BLaER1 (cell line): ENCODE data around the gene NAIF1.
A peak's percentile ranks its signal among the peaks of the same experiment; 100 is the strongest.
"Not testable (repeated sequence)": the region's sequence is repeated elsewhere in the genome, so short reads cannot be mapped to it uniquely, and the experiment has no call there.

Source experiments
- H3K27ac ChIP-seq: shearing (Covaris generic); formaldehyde crosslinking; 2 replicates; pipeline ENCODE4 v1.8.1; 2022
- H3K27me3 ChIP-seq: shearing (Covaris generic); formaldehyde crosslinking; 2 replicates; pipeline ENCODE4 v1.8.1; 2022
- H3K36me3 ChIP-seq: shearing (Covaris generic); formaldehyde crosslinking; 2 replicates; pipeline ENCODE4 v1.8.1; 2022
- H3K4me1 ChIP-seq: shearing (Covaris generic); formaldehyde crosslinking; 2 replicates; pipeline ENCODE4 v1.8.1; 2022
- H3K4me2 ChIP-seq: shearing (Covaris generic); formaldehyde crosslinking; 2 replicates; pipeline ENCODE4 v1.8.1; 2022
- H3K4me3 ChIP-seq: shearing (Covaris generic); formaldehyde crosslinking; 2 replicates; pipeline ENCODE4 v1.8.1; 2022
- H3K9ac ChIP-seq: shearing (Covaris generic); formaldehyde crosslinking; 2 replicates; pipeline ENCODE4 v1.8.1; 2022
- H3K9me3 ChIP-seq: shearing (Covaris generic); formaldehyde crosslinking; 2 replicates; pipeline ENCODE4 v1.8.1; 2022
- H4K20me1 ChIP-seq: shearing (Covaris generic); formaldehyde crosslinking; 2 replicates; pipeline ENCODE4 v1.8.1; 2022
- Cebpa-rat ChIP-seq: shearing (Covaris generic); IDR thresholded peaks from 2 replicates; pipeline ENCODE4 v1.8.1; 2022

NAIF1 gene

DNA sequence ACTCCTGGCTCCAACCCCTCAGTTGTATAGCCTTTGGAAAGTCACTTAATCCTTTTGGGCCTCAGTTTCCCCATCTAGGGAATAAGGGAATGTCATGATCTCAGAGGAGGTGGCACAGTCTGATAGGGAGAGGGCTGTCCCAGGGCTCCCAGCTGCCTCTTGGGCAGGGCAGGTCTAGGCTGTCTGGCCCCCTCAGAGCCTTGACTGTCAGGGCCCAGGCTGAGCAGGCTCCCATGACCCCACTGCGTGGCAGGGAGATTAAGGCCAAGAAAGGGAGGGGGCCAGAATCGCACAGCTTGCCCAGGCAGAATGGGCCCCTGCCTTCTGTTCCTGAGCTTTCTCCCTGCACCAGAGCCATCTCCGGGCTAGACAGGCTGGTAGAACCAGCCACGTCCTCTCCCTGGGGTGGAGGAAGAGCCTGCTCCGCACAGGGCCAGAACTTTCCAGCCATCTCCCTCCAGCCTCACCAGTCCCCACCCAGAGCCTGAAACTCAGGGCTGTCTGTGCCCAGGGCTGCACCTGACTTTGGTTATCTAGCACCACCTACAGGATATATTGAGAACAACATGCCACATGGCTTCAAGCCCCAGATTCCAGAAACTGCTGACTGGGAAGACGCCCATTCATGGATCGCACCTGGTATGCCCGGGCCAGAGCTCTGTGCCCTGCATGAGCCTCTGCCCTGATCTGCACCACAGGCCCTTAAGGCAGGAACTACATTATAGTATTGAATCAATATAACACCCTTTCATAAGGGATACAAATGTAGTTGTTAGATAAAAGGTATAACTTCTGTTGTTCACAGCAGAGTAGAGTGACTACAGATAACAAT, 32.1 kb downstream of the NAIF1 start:
- Histone ChIP-seq H3K4me1 (peaks cover 18% of the 10 kb centered on the region), H3K27ac (no peak overlapping the region; the same call in 1 of the 2 replicates), H3K4me3 (no peak overlapping the region), H3K27me3 (no peaks in the 10 kb centered on the region), H3K4me2 (no peak overlapping the region), H3K9ac (no peak overlapping the region), H4K20me1 (no peaks in the 10 kb centered on the region), H3K9me3 (no peaks in the 10 kb centered on the region), H3K36me3 (no peaks in the 10 kb centered on the region)
- no peak for TF ChIP-seq Cebpa-rat

- Histone ChIP-seq H3K36me3 (no peaks in the 10 kb centered on the region), H3K27me3 (no peaks in the 10 kb centered on the region), H3K4me2 (no peak overlapping the region), H4K20me1 (no peaks in the 10 kb centered on the region), H3K4me1 (peaks cover 24% of the 10 kb centered on the region), H3K9me3 (no peaks in the 10 kb centered on the region), H3K4me3 (no peak overlapping the region), H3K9ac (no peak overlapping the region), H3K27ac (no peak overlapping the region)
- TF ChIP-seq Cebpa-rat = no peak
These were observed 33.5 kb downstream of the NAIF1 start for GRCh38 chr9:128033609-128034008.

GRCh38 chr9:128027705-128028104, 39.4 kb downstream of the NAIF1 start:
- H3K27ac ChIP-seq = no peak overlapping the region
- peak overlapping the region; percentile 71 for H3K4me2 ChIP-seq
- no peak for TF ChIP-seq Cebpa-rat
- H3K4me1 ChIP-seq = peaks cover 78% of the 10 kb centered on the region
- H4K20me1 ChIP-seq = no peaks in the 10 kb centered on the region
- H3K9me3 ChIP-seq = no peaks in the 10 kb centered on the region
- no peaks in the 10 kb centered on the region for H3K36me3 ChIP-seq
- H3K9ac ChIP-seq = no peak overlapping the region
- no peaks in the 10 kb centered on the region for H3K27me3 ChIP-seq
- H3K4me3 ChIP-seq = no peak overlapping the region

DNA sequence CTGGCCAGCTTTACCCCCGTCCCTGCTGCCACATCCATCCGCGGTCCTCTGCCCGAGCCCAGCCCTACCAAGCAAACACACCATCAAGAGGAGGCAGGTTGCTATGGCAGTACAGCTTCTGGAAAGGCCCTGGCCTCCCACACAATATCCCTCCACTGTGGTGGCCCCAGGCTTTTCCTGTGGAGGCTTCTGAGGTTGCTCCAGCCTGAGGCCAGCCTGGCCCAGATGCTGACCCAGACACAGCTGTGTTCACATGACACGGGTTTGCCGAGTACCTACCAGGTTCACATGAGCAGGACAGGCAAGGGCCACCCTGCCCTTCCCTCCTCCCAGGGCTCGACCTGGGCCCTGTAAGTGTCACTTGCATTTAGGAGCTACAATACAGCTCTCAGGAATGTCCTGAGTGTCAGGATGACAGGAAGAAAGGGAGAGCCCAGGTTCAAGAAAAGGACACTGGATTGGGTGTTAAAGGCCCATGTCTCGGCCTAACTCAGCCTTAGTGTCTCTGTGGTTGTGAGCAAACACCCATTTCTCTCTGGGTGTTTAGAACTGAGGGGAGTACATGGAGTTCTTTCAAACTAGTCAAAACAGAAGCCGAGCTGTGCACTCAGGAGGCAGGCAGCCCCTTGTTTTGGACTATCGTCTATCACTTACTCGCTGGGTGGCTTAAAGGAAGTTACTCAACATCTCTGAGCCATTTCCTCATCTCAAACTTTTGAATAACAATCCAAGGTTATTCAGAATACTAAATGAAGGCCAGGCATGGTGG, 40.2 kb downstream of the NAIF1 start:
- H3K9me3 ChIP-seq = no peaks in the 10 kb centered on the region
- no peak overlapping the region for H3K27ac ChIP-seq
- H3K27me3 ChIP-seq = no peaks in the 10 kb centered on the region
- no peaks in the 10 kb centered on the region for H3K36me3 ChIP-seq
- peaks cover 83% of the 10 kb centered on the region for H3K4me1 ChIP-seq
- no peaks in the 10 kb centered on the region for H4K20me1 ChIP-seq
- peak overlapping the region; percentile 71 for H3K4me2 ChIP-seq
- H3K9ac ChIP-seq = no peak overlapping the region
- no peak overlapping the region for H3K4me3 ChIP-seq
- no peak for TF ChIP-seq Cebpa-rat

GRCh38 chr9:128026255-128026772, 40.8 kb downstream of the NAIF1 start:
- Histone ChIP-seq H3K4me1 (peaks cover 77% of the 10 kb centered on the region), H3K27me3 (no peaks in the 10 kb centered on the region), H3K4me3 (no peak overlapping the region), H3K27ac (no peak overlapping the region), H3K36me3 (no peaks in the 10 kb centered on the region), H4K20me1 (no peaks in the 10 kb centered on the region), H3K9ac (peak overlapping the region; percentile 17; the same call in 1 of the 2 replicates), H3K9me3 (no peaks in the 10 kb centered on the region), H3K4me2 (peak overlapping the region; percentile 71)
- TF ChIP-seq Cebpa-rat = no peak

DNA sequence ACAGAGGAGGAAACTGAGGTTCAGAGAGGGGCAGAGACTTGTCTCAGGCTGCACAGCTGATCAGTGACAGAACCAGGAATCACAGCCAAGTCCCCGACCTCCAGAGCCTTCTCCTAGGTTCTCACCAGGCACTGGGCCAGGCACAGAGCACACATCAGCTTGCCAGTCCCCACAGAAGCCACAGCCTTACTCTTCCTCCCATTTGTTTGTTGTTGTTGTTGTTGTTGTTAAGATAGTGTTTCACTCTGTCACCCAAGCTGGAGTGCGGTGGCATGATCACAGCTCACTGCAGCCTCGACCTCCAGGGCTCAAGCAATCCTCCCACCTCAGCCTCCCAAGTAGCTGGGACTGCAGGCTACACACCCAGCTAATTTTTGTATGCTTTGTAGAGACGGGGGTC, 41.4 kb downstream of the NAIF1 start:
- Histone ChIP-seq H3K4me3 (no peak overlapping the region), H3K9ac (no peak overlapping the region; the same call in 1 of the 2 replicates), H4K20me1 (no peaks in the 10 kb centered on the region), H3K27me3 (no peaks in the 10 kb centered on the region), H3K9me3 (no peaks in the 10 kb centered on the region), H3K36me3 (no peaks in the 10 kb centered on the region), H3K27ac (no peak overlapping the region), H3K4me2 (peak overlapping the region; percentile 71), H3K4me1 (peaks cover 72% of the 10 kb centered on the region)
- TF ChIP-seq Cebpa-rat = no peak

- Histone ChIP-seq H3K9ac (no peak overlapping the region), H3K4me2 (peak overlapping the region; percentile 71; the same call in 1 of the 2 replicates), H3K4me3 (no peak overlapping the region), H3K27me3 (no peaks in the 10 kb centered on the region), H3K4me1 (peaks cover 68% of the 10 kb centered on the region), H3K27ac (no peak overlapping the region), H3K9me3 (no peaks in the 10 kb centered on the region), H4K20me1 (no peaks in the 10 kb centered on the region), H3K36me3 (no peaks in the 10 kb centered on the region)
- no peak for TF ChIP-seq Cebpa-rat
These were observed 42.3 kb downstream of the NAIF1 start for GRCh38 chr9:128024761-128025308.

GRCh38 chr9:128023671-128024070, 43.4 kb downstream of the NAIF1 start:
- H3K27ac ChIP-seq, H3K36me3 ChIP-seq, H4K20me1 ChIP-seq, H3K9me3 ChIP-seq, H3K27me3 ChIP-seq, H3K9ac ChIP-seq, H3K4me3 ChIP-seq: not testable (repeated sequence)
- Histone ChIP-seq H3K4me1 (peaks cover 63% of the 10 kb centered on the region), H3K4me2 (peak overlapping the region; percentile 45)

GRCh38 chr9:128022886-128023285, 44.2 kb downstream of the NAIF1 start:
- Histone ChIP-seq H3K9ac (no peak overlapping the region), H3K9me3 (no peaks in the 10 kb centered on the region), H4K20me1 (no peaks in the 10 kb centered on the region), H3K27ac (no peak overlapping the region), H3K4me3 (no peak overlapping the region), H3K27me3 (no peaks in the 10 kb centered on the region), H3K4me1 (peaks cover 55% of the 10 kb centered on the region), H3K36me3 (no peaks in the 10 kb centered on the region), H3K4me2 (peak overlapping the region; percentile 45)
- TF ChIP-seq Cebpa-rat = no peak

DNA sequence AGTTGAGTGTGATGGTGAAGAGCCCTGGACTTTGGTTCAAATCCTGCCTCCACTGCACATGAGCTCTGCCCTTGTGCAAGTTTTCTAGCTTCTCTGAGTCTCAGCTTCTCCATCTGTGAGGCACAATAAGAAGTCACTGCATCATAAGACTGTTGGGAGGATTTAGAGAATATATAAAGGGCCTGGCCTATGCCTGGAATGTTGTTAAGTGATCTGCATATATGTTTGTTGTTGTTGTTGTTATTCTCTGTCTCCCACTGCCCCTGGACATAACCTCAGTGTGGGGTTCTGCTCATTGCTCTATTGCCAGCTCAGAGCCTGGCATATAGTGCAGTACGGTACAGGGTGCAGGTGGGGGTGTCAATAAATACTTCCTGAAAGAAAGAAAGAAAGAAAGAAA, 46.0 kb downstream of the NAIF1 start:
- no peak overlapping the region for H3K4me3 ChIP-seq
- no peak overlapping the region for H3K27ac ChIP-seq
- peaks cover 37% of the 10 kb centered on the region for H3K4me1 ChIP-seq
- H3K36me3 ChIP-seq = no peaks in the 10 kb centered on the region
- no peak overlapping the region for H3K4me2 ChIP-seq
- peaks cover 7% of the 10 kb centered on the region for H3K27me3 ChIP-seq
- TF ChIP-seq Cebpa-rat = no peak
- no peak overlapping the region for H3K9ac ChIP-seq
- no peaks in the 10 kb centered on the region; the same call in 1 of the 2 replicates for H4K20me1 ChIP-seq
- H3K9me3 ChIP-seq = no peaks in the 10 kb centered on the region
